SJSA1 (cell line): ENCODE data around the gene OR5D13. TPM values are rescaled to one million over a fixed set of nuclear protein-coding genes. Genes with fewer than 3 reads are reported as not detected.

Experiments
- DNase-seq, 2 experiments: peaks; one replicate each; pipeline ENCODE4 v3.0.0-alpha.2; 2015 to 2020; ENCODE audit warnings: low spot score in 2 of 2, low read depth in 1 of 2
- H3K27ac ChIP-seq: fragments of 250-450 bp; sonication (Bioruptor Pico); 2 replicates; pipeline ENCODE4 v1.5.1; 2020; ENCODE audit warnings: mild to moderate bottlenecking, moderate library complexity
- H3K27me3 ChIP-seq: fragments of 250-450 bp; sonication (Bioruptor Pico); replicated peaks from 2 replicates; pipeline ENCODE4 v1.5.1; 2020; ENCODE audit warnings: mild to moderate bottlenecking, moderate library complexity
- H3K36me3 ChIP-seq: fragments of 250-450 bp; sonication (Bioruptor Pico); 2 replicates; pipeline ENCODE4 v1.5.1; 2020; ENCODE audit warnings: mild to moderate bottlenecking
- H3K4me1 ChIP-seq: fragments of 250-450 bp; sonication (Bioruptor Pico); replicated peaks from 2 replicates; pipeline ENCODE4 v1.6.1; 2021; ENCODE audit warnings: mild to moderate bottlenecking
- H3K4me3 ChIP-seq: fragments of 250-450 bp; sonication (Bioruptor Pico); 2 replicates; pipeline ENCODE4 v1.5.1; 2020; ENCODE audit warnings: mild to moderate bottlenecking
- H3K9me3 ChIP-seq: fragments of 250-450 bp; sonication (Bioruptor Pico); replicated peaks from 2 replicates; pipeline ENCODE4 v1.5.1; 2020; ENCODE audit warnings: mild to moderate bottlenecking
- total RNA-seq: library from RNA; depleted of rRNA; stranded (reverse); fragments of >200 nt; shearing (Covaris generic); gene quantifications from 2 replicates; pipeline ENCODE4 v1.2.3, GENCODE V29; 2014; rRNA removed

The OR5D13 gene
- not detected in 2 replicates for total RNA-seq

GRCh38 chr11:55773138-55773537, at the start of gene OR5D13:
OR5D13 (plus strand) TSS chr11:55773438; CDS start chr11:55773438, 0 bp downstream.
- Histone ChIP-seq H3K36me3 (no peaks in the 10 kb centered on the region), H3K27ac (no peak within 1 kb of the TSS), H3K4me3 (no peak within 1 kb of the TSS), H3K4me1 (no peaks in the 10 kb centered on the region), H3K9me3 (0 out of 2 replicates have a peak, but pooled peaks cover 3% of the 10 kb centered on the region), H3K27me3 (no peaks in the 10 kb centered on the region)
- no peak for DNase-seq

GRCh38 chr11:55726715-55727324, 46.4 kb upstream of the OR5D13 start:
- Histone ChIP-seq H3K27ac (no peak overlapping the region), H3K4me1 (no peaks in the 10 kb centered on the region), H3K36me3 (no peaks in the 10 kb centered on the region), H3K9me3 (no peaks in the 10 kb centered on the region), H3K4me3 (no peak overlapping the region), H3K27me3 (no peaks in the 10 kb centered on the region)
- DNase-seq = no peak

- Histone ChIP-seq H3K27me3 (no peaks in the 10 kb centered on the region), H3K36me3 (no peaks in the 10 kb centered on the region), H3K4me1 (no peaks in the 10 kb centered on the region), H3K4me3 (no peak overlapping the region), H3K9me3 (0 out of 2 replicates have a peak, but pooled peaks cover 2% of the 10 kb centered on the region), H3K27ac (no peak overlapping the region)
- DNase-seq = no peak
These were observed 40.3 kb upstream of the OR5D13 start for GRCh38 chr11:55732936-55733335.

GRCh38 chr11:55791606-55792005, 18.4 kb downstream of the OR5D13 start:
- no peaks in the 10 kb centered on the region for H3K27me3 ChIP-seq
- H3K4me1 ChIP-seq = no peaks in the 10 kb centered on the region
- no peak for DNase-seq
- no peak overlapping the region for H3K4me3 ChIP-seq
- no peak overlapping the region for H3K27ac ChIP-seq
- no peaks in the 10 kb centered on the region for H3K9me3 ChIP-seq
- no peaks in the 10 kb centered on the region for H3K36me3 ChIP-seq

- Histone ChIP-seq H3K27me3 (no peaks in the 10 kb centered on the region), H3K4me3 (no peak overlapping the region), H3K27ac (no peak overlapping the region), H3K4me1 (no peaks in the 10 kb centered on the region), H3K36me3 (no peaks in the 10 kb centered on the region), H3K9me3 (no peaks in the 10 kb centered on the region)
- no peak for DNase-seq
These were observed 20.1 kb downstream of the OR5D13 start for GRCh38 chr11:55793321-55793720.

- Histone ChIP-seq H3K36me3 (no peaks in the 10 kb centered on the region), H3K9me3 (no peaks in the 10 kb centered on the region), H3K27me3 (no peaks in the 10 kb centered on the region), H3K27ac (no peak within 1 kb of the TSS), H3K4me3 (no peak within 1 kb of the TSS), H3K4me1 (no peaks in the 10 kb centered on the region)
- no peak for DNase-seq
These were observed 22.0 kb downstream of the OR5D13 start, which contains the start of gene OR5D14 for GRCh38 chr11:55795256-55795655. OR5D14 (plus strand) TSS chr11:55795556; CDS start chr11:55795556, 0 bp downstream.

- Histone ChIP-seq H3K4me1 (no peaks in the 10 kb centered on the region), H3K4me3 (no peak overlapping the region), H3K27ac (no peak overlapping the region), H3K9me3 (no peaks in the 10 kb centered on the region), H3K27me3 (no peaks in the 10 kb centered on the region), H3K36me3 (no peaks in the 10 kb centered on the region)
- no peak for DNase-seq
These were observed 33.0 kb downstream of the OR5D13 start for GRCh38 chr11:55806248-55806647.

GRCh38 chr11:55811067-55811466, 37.8 kb downstream of the OR5D13 start, which contains the start of gene OR5L1:
OR5L1 (plus strand) TSS chr11:55811367; CDS start chr11:55811467, 100 bp downstream.
- H3K4me3 ChIP-seq = no peak within 1 kb of the TSS
- DNase-seq = no peak
- no peaks in the 10 kb centered on the region for H3K27me3 ChIP-seq
- no peaks in the 10 kb centered on the region for H3K9me3 ChIP-seq
- no peaks in the 10 kb centered on the region for H3K36me3 ChIP-seq
- H3K27ac ChIP-seq = no peak within 1 kb of the TSS
- no peaks in the 10 kb centered on the region for H3K4me1 ChIP-seq

- no peaks in the 10 kb centered on the region for H3K36me3 ChIP-seq
- no peaks in the 10 kb centered on the region for H3K4me1 ChIP-seq
- no peaks in the 10 kb centered on the region for H3K27me3 ChIP-seq
- H3K27ac ChIP-seq = no peak within 1 kb of the TSS
- H3K4me3 ChIP-seq = no peak within 1 kb of the TSS
- DNase-seq = no peak
- no peaks in the 10 kb centered on the region for H3K9me3 ChIP-seq
These were observed 46.1 kb downstream of the OR5D13 start, which contains the start of gene OR5D18 for GRCh38 chr11:55819330-55819729. OR5D18 (plus strand) TSS chr11:55819630; CDS start chr11:55819630, 0 bp downstream.

Other genes starting within 250 kb of the OR5D13 start
- not detected in 2 replicates for gene OR4C15, start 219.0 kb upstream of the OR5D13 start, total RNA-seq
- gene OR4C16, start 201.3 kb upstream of the OR5D13 start, total RNA-seq = not detected in 2 replicates
- not detected in 2 replicates for gene OR4C11, start 165.8 kb upstream of the OR5D13 start, total RNA-seq
- gene OR4P4, start 138.3 kb upstream of the OR5D13 start, total RNA-seq = not detected in 2 replicates
- gene OR4S2, start 125.1 kb upstream of the OR5D13 start, total RNA-seq = not detected in 2 replicates
- not detected in 2 replicates for gene OR4C6, start 111.2 kb upstream of the OR5D13 start, total RNA-seq
- not detected in 2 replicates for gene OR5D14, start 22.1 kb downstream of the OR5D13 start, total RNA-seq
- not detected in 2 replicates for gene OR5L1, start 37.9 kb downstream of the OR5D13 start, total RNA-seq
- gene OR5D18, start 46.2 kb downstream of the OR5D13 start, total RNA-seq = not detected in 2 replicates
- gene OR5L2, start 53.8 kb downstream of the OR5D13 start, total RNA-seq = not detected in 2 replicates
- gene OR5D16, start 65.3 kb downstream of the OR5D13 start, total RNA-seq = not detected in 2 replicates
- not detected in 2 replicates for gene TRIM51, start 109.9 kb downstream of the OR5D13 start, total RNA-seq
- not detected in 2 replicates for gene OR5W2, start 141.1 kb downstream of the OR5D13 start, total RNA-seq
- not detected in 2 replicates for gene OR5I1, start 163.0 kb downstream of the OR5D13 start, total RNA-seq
- gene OR10AG1, start 196.5 kb downstream of the OR5D13 start, total RNA-seq = not detected in 2 replicates
- gene OR5F1, start 221.2 kb downstream of the OR5D13 start, total RNA-seq = not detected in 2 replicates